GM19397 (cell line): ENCODE results near the gene APOBEC2.

Experiments used
- ATAC-seq: cut with Tn5 transposase; IDR thresholded peaks from one replicate; pipeline ENCODE4 v1.9.1; 2021; ENCODE audit warnings: mild to moderate bottlenecking, moderate library complexity; ENCODE audit not compliant: unreplicated experiment

APOBEC2 gene

GRCh38 chr6:41037107-41037900 lies 15.7 kb upstream of the APOBEC2 start:
- ATAC-seq: no peak

- ATAC-seq: no peak
Measured at GRCh38 chr6:41038205-41038604, 14.8 kb upstream of the APOBEC2 start.

- ATAC-seq: no peak
Measured at GRCh38 chr6:41039060-41039998, 13.7 kb upstream of the APOBEC2 start, which contains the start of gene UNC5CL. UNC5CL (minus strand) TSS chr6:41039221; CDS start chr6:41035074, 4,147 bp downstream.

- ATAC-seq: no peak
Measured at GRCh38 chr6:41040101-41040939, 12.7 kb upstream of the APOBEC2 start.

- no peak for ATAC-seq
Measured at GRCh38 chr6:41040940-41041536, 12.0 kb upstream of the APOBEC2 start.

GRCh38 chr6:41042226-41043055 lies 10.6 kb upstream of the APOBEC2 start, which contains the start of gene TSPO2:
TSPO2 (plus strand) TSS chr6:41042467; CDS start chr6:41042986, 519 bp downstream.
- no peak for ATAC-seq

- ATAC-seq: no peak
Measured at GRCh38 chr6:41043151-41043550, 9.9 kb upstream of the APOBEC2 start.

- no peak for ATAC-seq
Measured at GRCh38 chr6:41045664-41046063, 7.3 kb upstream of the APOBEC2 start.

- ATAC-seq: no peak
Measured at GRCh38 chr6:41046084-41046483, 6.9 kb upstream of the APOBEC2 start.

- no peak for ATAC-seq
Measured at GRCh38 chr6:41047306-41047705, 5.7 kb upstream of the APOBEC2 start.

- ATAC-seq: no peak
Measured at GRCh38 chr6:41047745-41048732, 5.0 kb upstream of the APOBEC2 start.

GRCh38 chr6:41049521-41049920 lies 3.5 kb upstream of the APOBEC2 start:
- ATAC-seq: no peak

GRCh38 chr6:41049955-41050354 lies 3.0 kb upstream of the APOBEC2 start:
- ATAC-seq: no peak

GRCh38 chr6:41050536-41050935 lies 2.5 kb upstream of the APOBEC2 start:
- ATAC-seq: no peak

GRCh38 chr6:41051873-41052272 lies 1.1 kb upstream of the APOBEC2 start:
- ATAC-seq: no peak

- no peak for ATAC-seq
Measured at GRCh38 chr6:41054511-41054910, 1.5 kb downstream of the APOBEC2 start.

GRCh38 chr6:41055149-41055548 lies 2.1 kb downstream of the APOBEC2 start:
- no peak for ATAC-seq

- ATAC-seq: no peak
Measured at GRCh38 chr6:41056768-41057490, 3.9 kb downstream of the APOBEC2 start.
